ENCODE measurements around the gene ACOT7. TPM values are rescaled to one million over a fixed set of nuclear protein-coding genes. Genes with fewer than 3 reads are reported as not detected.

ACOT7 gene
- total and polyA plus RNA-seq, 7 donors = 2.3 to 12.4 (median 4.1) TPM

DNA sequence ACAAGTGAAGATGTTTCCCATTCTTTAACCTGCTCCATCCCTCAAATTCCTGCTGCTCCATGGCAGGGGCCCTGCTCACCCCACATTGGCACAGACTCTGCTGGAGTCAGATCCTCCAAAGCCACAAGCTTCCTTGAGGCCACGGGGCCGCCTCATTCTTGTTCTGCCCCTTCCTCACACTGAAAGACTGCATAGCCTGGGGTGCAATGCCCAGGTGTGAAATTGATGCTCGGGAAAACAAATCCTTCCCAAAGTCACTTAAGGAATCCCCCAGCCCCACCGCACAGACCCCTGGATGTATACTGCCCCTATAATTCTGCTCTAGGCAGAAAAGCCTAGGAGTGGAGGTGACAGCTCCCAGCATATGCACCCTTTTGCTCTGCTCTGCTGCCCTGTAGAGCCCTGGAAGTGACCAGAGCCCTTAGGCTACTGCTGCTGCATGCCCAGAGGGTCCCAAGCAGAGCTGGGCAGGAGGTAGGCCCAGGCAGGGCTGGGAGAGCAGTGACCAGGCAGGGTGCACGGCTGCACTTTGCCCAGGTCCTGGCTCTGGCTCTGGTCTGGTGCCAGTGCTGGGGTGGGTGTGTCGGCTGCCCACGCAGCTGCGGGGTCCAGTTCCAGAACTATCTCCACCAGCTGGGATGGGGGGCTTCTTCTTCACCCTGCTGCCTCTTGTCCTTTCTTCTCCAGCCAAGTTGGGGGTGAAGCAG lies 24.5 kb upstream of the ACOT7 start:
- DNase-seq = no peak
- Histone ChIP-seq H3K27me3 (ENCODE audit: insufficient read depth in 3 of 3, low read length in 2 of 3) (peaks cover 0 to 97% (median 43%) of the 10 kb centered on the region in 3 donors), H3K36me3 (ENCODE audit: insufficient read depth in 1 of 2, low read depth in 1 of 2) (no peaks in the 10 kb centered on the region), H3K4me3 (no peak overlapping the region), H3K4me1 (peaks cover 18% of the 10 kb centered on the region), H3K9me3 (no peaks in the 10 kb centered on the region), H3K27ac (no peak overlapping the region)
- WGBS, 3 donors = 47 to 53% (median 49%) methylated on average over 8 of the region's 8 CpGs
- no peak for ATAC-seq
- no peak for TF ChIP-seq CTCF (IDR thresholded peaks at IDR 0.05)
- intact Hi-C loops (cut with DNase I) = no loop called here

- Histone ChIP-seq H3K9me3 (no peaks in the 10 kb centered on the region), H3K4me3 (no peak overlapping the region), H3K27ac (no peak overlapping the region), H3K4me1 (peaks cover 17% of the 10 kb centered on the region), H3K36me3 (ENCODE audit: insufficient read depth in 1 of 2, low read depth in 1 of 2) (no peaks in the 10 kb centered on the region), H3K27me3 (ENCODE audit: insufficient read depth in 3 of 3, low read length in 2 of 3) (peaks cover 0 to 87% (median 43%) of the 10 kb centered on the region in 3 donors)
- intact Hi-C loops (cut with DNase I) = no loop called here
- 87 to 90% (median 88%) methylated on average over 5 of the region's 5 CpGs for WGBS, 3 donors
- no peak for DNase-seq
- no peak for ATAC-seq
- TF ChIP-seq CTCF (IDR thresholded peaks at IDR 0.05) = no peak
These were observed 23.3 kb upstream of the ACOT7 start for GRCh38 chr1:6416906-6417305.

GRCh38 chr1:6416295-6416656 lies 22.7 kb upstream of the ACOT7 start:
- no peak for DNase-seq
- WGBS, 3 donors = 72 to 77% (median 77%) methylated on average over 8 of the region's 8 CpGs
- intact Hi-C loops (cut with DNase I) = no loop called here
- H3K4me3 ChIP-seq = no peak overlapping the region
- H3K27me3 ChIP-seq (ENCODE audit: insufficient read depth in 3 of 3, low read length in 2 of 3) = peaks cover 0 to 85% (median 43%) of the 10 kb centered on the region in 3 donors
- H3K9me3 ChIP-seq = no peaks in the 10 kb centered on the region
- ATAC-seq = no peak
- no peak overlapping the region for H3K27ac ChIP-seq
- H3K4me1 ChIP-seq = peaks cover 17% of the 10 kb centered on the region
- H3K36me3 ChIP-seq (ENCODE audit: insufficient read depth in 1 of 2, low read depth in 1 of 2) = no peaks in the 10 kb centered on the region
- no peak for TF ChIP-seq CTCF (IDR thresholded peaks at IDR 0.05)

- intact Hi-C loops (cut with DNase I) = no loop called here
- Histone ChIP-seq H3K4me1 (peaks cover 11% of the 10 kb centered on the region), H3K4me3 (no peak overlapping the region), H3K36me3 (ENCODE audit: insufficient read depth in 1 of 2, low read depth in 1 of 2) (no peaks in the 10 kb centered on the region), H3K27me3 (ENCODE audit: insufficient read depth in 3 of 3, low read length in 2 of 3) (peaks cover 0 to 80% (median 36%) of the 10 kb centered on the region in 3 donors), H3K9me3 (no peaks in the 10 kb centered on the region), H3K27ac (no peak overlapping the region)
- 56 to 59% (median 58%) methylated on average over 17 of the region's 17 CpGs for WGBS, 3 donors
- DNase-seq (no peak), ATAC-seq (no peak)
- no peak for TF ChIP-seq CTCF (IDR thresholded peaks at IDR 0.05)
These were observed 21.5 kb upstream of the ACOT7 start for GRCh38 chr1:6414881-6415626.

Data from psoas muscle (tissue), 8 donors.